K562 (cell line): Measurements from ENCODE around the gene KLHL9. TPM values are rescaled to one million over a fixed set of nuclear protein-coding genes. Genes with fewer than 3 reads are reported as not detected.

Experiments
- COPS2 ChIP-seq: fragments of 450-650 bp; conservative IDR thresholded peaks from 2 replicates; pipeline ENCODE4 v1.6.1; 2016; ENCODE audit warnings: mild to moderate bottlenecking, moderate library complexity
- DNMT1 ChIP-seq: fragments of 450-650 bp; IDR thresholded peaks from 2 replicates; pipeline ENCODE4 v1.6.1; 2016; ENCODE audit warnings: antibody characterized with exemption, mild to moderate bottlenecking
- DPF2 ChIP-seq: fragments of 450-650 bp; IDR thresholded peaks from 2 replicates; pipeline ENCODE4 v1.6.1; 2016
- ETS2 ChIP-seq: IDR thresholded peaks from 2 replicates; pipeline ENCODE4 v1.6.1; 2016; ENCODE audit warnings: borderline replicate concordance, missing genetic modification characterization, mild to moderate bottlenecking, moderate library complexity, missing compliant biosample characterization; ENCODE audit not compliant: poor library complexity, severe bottlenecking
- NR1H2 ChIP-seq: sonication (generic); formaldehyde crosslinking; IDR thresholded peaks from 2 replicates; pipeline ENCODE4 v1.4.0; 2020; ENCODE audit warnings: mild to moderate bottlenecking, missing genetic modification reagents
- TFAM ChIP-seq: fragments of 250-450 bp; sonication (Bioruptor Pico); conservative IDR thresholded peaks from 2 replicates; pipeline ENCODE4 v1.5.0; 2021; ENCODE audit warnings: mild to moderate bottlenecking, moderate library complexity
- XRCC3 ChIP-seq: fragments of 450-650 bp; IDR thresholded peaks from 2 replicates; pipeline ENCODE4 v1.6.1; 2017; ENCODE audit warnings: mild to moderate bottlenecking, moderate library complexity
- ZNF696 ChIP-seq: fragments of 250-450 bp; sonication (Bioruptor Pico); conservative IDR thresholded peaks from 2 replicates; pipeline ENCODE4 v1.4.0; 2020; ENCODE audit warnings: mild to moderate bottlenecking, moderate library complexity
- polyA plus RNA-seq, 8 experiments: library from polyadenylated mRNA; depleted of rRNA in 4 of 8; stranded (reverse) in 5 of 8; unstranded in 3 of 8; fragments of >200 nt; fragmentation: Nextera tagmentation in 2 of 8; fragmentation: Illumina TruSeq in 1 of 8; extraction: Ambion mirVana in 2 of 8; extraction: Trizol in 1 of 8; gene quantifications; 2 replicates each; pipeline versions ENCODE4 v1.2.1 to v1.2.3, GENCODE V29; 2011 to 2014; ENCODE audit warnings: inconsistent platforms in 1 of 8, missing spikeins in 1 of 8
- total RNA-seq, 7 experiments: library from RNA; depleted of rRNA in 6 of 7; stranded (reverse); fragments of >200 nt in 6 of 7; fragmentation: Illumina TruSeq in 2 of 7; extraction: Trizol in 2 of 7; gene quantifications; 2 replicates each; pipeline versions ENCODE4 v1.2.1 to v1.2.3, GENCODE V29; 2011 to 2021; ENCODE audit warnings: low replicate concordance in 1 of 7
- TF ChIP-seq, protein P1 (sequence below): sonication (generic); formaldehyde crosslinking; IDR thresholded peaks from 2 replicates; pipeline ENCODE4 v1.8.0; 2022; ENCODE audit warnings: mild to moderate bottlenecking, missing genetic modification reagents
- TF ChIP-seq, protein P2 (sequence below): fragments of 250-450 bp; sonication (Bioruptor Pico); IDR thresholded peaks from 2 replicates; pipeline ENCODE4 v1.5.0; 2021; ENCODE audit warnings: mild to moderate bottlenecking, borderline replicate concordance
- TF ChIP-seq, protein P3 (sequence below): fragments of 450-650 bp; IDR thresholded peaks from 2 replicates; pipeline ENCODE4 v1.6.1; 2018; ENCODE audit not compliant: partially characterized antibody
- TF ChIP-seq, protein P4 (sequence below): fragments of 250-450 bp; sonication (Bioruptor Pico); IDR thresholded peaks from 2 replicates; pipeline ENCODE4 v1.4.0; 2020

Gene KLHL9
- total and polyA plus RNA-seq, 9 of the 15 experiments (the other 6 are each of a cell fraction or from before 2014, with no cell fraction given) = 0.04 TPM; not detected in 8

DNA sequence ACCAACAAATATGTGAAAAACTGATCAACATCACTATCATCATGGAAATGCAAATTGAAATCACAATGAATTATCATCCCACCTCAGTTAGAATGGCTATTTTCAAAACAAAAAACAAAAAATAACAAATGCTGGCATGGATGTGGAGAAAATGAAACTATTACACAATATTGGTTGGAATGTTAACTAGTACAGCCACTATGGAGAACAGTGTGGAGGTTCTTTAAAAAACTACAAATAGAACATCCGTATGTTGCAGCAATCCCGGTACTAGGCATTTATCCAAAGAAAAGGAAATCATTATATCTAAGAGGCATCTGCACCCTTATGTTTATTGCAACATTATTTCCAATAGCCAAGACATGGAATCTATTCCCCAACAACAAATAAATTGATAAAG lies 21.1 kb downstream of the KLHL9 start (continued):
- TF ChIP-seq, protein P1, sequence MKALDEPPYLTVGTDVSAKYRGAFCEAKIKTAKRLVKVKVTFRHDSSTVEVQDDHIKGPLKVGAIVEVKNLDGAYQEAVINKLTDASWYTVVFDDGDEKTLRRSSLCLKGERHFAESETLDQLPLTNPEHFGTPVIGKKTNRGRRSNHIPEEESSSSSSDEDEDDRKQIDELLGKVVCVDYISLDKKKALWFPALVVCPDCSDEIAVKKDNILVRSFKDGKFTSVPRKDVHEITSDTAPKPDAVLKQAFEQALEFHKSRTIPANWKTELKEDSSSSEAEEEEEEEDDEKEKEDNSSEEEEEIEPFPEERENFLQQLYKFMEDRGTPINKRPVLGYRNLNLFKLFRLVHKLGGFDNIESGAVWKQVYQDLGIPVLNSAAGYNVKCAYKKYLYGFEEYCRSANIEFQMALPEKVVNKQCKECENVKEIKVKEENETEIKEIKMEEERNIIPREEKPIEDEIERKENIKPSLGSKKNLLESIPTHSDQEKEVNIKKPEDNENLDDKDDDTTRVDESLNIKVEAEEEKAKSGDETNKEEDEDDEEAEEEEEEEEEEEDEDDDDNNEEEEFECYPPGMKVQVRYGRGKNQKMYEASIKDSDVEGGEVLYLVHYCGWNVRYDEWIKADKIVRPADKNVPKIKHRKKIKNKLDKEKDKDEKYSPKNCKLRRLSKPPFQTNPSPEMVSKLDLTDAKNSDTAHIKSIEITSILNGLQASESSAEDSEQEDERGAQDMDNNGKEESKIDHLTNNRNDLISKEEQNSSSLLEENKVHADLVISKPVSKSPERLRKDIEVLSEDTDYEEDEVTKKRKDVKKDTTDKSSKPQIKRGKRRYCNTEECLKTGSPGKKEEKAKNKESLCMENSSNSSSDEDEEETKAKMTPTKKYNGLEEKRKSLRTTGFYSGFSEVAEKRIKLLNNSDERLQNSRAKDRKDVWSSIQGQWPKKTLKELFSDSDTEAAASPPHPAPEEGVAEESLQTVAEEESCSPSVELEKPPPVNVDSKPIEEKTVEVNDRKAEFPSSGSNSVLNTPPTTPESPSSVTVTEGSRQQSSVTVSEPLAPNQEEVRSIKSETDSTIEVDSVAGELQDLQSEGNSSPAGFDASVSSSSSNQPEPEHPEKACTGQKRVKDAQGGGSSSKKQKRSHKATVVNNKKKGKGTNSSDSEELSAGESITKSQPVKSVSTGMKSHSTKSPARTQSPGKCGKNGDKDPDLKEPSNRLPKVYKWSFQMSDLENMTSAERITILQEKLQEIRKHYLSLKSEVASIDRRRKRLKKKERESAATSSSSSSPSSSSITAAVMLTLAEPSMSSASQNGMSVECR (CRISPR knock-in tag) = no peak
- TF ChIP-seq DNMT1 (no peak), NR1H2 (CRISPR knock-in tag) (no peak), ZNF696 (CRISPR knock-in tag) (no peak), DPF2 (no peak), XRCC3 (no peak), ETS2 (tag) (no peak), TFAM (CRISPR knock-in tag) (no peak), COPS2 (no peak)
- TF ChIP-seq, protein P2, sequence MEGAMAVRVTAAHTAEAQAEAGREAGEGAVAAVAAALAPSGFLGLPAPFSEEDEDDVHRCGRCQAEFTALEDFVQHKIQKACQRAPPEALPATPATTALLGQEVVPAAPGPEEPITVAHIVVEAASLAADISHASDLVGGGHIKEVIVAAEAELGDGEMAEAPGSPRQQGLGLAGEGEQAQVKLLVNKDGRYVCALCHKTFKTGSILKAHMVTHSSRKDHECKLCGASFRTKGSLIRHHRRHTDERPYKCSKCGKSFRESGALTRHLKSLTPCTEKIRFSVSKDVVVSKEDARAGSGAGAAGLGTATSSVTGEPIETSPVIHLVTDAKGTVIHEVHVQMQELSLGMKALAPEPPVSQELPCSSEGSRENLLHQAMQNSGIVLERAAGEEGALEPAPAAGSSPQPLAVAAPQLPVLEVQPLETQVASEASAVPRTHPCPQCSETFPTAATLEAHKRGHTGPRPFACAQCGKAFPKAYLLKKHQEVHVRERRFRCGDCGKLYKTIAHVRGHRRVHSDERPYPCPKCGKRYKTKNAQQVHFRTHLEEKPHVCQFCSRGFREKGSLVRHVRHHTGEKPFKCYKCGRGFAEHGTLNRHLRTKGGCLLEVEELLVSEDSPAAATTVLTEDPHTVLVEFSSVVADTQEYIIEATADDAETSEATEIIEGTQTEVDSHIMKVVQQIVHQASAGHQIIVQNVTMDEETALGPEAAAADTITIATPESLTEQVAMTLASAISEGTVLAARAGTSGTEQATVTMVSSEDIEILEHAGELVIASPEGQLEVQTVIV = no peak
- TF ChIP-seq, protein P3, sequence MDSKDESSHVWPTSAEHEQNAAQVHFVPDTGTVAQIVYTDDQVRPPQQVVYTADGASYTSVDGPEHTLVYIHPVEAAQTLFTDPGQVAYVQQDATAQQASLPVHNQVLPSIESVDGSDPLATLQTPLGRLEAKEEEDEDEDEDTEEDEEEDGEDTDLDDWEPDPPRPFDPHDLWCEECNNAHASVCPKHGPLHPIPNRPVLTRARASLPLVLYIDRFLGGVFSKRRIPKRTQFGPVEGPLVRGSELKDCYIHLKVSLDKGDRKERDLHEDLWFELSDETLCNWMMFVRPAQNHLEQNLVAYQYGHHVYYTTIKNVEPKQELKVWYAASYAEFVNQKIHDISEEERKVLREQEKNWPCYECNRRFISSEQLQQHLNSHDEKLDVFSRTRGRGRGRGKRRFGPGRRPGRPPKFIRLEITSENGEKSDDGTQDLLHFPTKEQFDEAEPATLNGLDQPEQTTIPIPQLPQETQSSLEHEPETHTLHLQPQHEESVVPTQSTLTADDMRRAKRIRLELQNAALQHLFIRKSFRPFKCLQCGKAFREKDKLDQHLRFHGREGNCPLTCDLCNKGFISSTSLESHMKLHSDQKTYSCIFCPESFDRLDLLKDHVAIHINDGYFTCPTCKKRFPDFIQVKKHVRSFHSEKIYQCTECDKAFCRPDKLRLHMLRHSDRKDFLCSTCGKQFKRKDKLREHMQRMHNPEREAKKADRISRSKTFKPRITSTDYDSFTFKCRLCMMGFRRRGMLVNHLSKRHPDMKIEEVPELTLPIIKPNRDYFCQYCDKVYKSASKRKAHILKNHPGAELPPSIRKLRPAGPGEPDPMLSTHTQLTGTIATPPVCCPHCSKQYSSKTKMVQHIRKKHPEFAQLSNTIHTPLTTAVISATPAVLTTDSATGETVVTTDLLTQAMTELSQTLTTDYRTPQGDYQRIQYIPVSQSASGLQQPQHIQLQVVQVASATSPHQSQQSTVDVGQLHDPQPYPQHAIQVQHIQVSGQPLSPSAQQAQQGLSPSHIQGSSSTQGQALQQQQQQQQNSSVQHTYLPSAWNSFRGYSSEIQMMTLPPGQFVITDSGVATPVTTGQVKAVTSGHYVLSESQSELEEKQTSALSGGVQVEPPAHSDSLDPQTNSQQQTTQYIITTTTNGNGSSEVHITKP = no peak
- TF ChIP-seq, protein P4, sequence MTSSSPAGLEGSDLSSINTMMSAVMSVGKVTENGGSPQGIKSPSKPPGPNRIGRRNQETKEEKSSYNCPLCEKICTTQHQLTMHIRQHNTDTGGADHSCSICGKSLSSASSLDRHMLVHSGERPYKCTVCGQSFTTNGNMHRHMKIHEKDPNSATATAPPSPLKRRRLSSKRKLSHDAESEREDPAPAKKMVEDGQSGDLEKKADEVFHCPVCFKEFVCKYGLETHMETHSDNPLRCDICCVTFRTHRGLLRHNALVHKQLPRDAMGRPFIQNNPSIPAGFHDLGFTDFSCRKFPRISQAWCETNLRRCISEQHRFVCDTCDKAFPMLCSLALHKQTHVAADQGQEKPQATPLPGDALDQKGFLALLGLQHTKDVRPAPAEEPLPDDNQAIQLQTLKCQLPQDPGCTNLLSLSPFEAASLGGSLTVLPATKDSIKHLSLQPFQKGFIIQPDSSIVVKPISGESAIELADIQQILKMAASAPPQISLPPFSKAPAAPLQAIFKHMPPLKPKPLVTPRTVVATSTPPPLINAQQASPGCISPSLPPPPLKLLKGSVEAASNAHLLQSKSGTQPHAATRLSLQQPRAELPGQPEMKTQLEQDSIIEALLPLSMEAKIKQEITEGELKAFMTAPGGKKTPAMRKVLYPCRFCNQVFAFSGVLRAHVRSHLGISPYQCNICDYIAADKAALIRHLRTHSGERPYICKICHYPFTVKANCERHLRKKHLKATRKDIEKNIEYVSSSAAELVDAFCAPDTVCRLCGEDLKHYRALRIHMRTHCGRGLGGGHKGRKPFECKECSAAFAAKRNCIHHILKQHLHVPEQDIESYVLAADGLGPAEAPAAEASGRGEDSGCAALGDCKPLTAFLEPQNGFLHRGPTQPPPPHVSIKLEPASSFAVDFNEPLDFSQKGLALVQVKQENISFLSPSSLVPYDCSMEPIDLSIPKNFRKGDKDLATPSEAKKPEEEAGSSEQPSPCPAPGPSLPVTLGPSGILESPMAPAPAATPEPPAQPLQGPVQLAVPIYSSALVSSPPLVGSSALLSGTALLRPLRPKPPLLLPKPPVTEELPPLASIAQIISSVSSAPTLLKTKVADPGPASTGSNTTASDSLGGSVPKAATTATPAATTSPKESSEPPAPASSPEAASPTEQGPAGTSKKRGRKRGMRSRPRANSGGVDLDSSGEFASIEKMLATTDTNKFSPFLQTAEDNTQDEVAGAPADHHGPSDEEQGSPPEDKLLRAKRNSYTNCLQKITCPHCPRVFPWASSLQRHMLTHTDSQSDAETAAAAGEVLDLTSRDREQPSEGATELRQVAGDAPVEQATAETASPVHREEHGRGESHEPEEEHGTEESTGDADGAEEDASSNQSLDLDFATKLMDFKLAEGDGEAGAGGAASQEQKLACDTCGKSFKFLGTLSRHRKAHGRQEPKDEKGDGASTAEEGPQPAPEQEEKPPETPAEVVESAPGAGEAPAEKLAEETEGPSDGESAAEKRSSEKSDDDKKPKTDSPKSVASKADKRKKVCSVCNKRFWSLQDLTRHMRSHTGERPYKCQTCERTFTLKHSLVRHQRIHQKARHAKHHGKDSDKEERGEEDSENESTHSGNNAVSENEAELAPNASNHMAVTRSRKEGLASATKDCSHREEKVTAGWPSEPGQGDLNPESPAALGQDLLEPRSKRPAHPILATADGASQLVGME = no peak
